Globus pallidus (tissue), 1 donor: ENCODE results near the gene C11orf21.

Source experiments
- DNase-seq: peaks from one replicate; pipeline ENCODE4 v3.0.0-alpha.2; 2015; ENCODE audit warnings: low spot score

The C11orf21 gene

GRCh38 chr11:2260491-2261364 lies 41.0 kb downstream of the C11orf21 start:
- no peak for DNase-seq

DNA sequence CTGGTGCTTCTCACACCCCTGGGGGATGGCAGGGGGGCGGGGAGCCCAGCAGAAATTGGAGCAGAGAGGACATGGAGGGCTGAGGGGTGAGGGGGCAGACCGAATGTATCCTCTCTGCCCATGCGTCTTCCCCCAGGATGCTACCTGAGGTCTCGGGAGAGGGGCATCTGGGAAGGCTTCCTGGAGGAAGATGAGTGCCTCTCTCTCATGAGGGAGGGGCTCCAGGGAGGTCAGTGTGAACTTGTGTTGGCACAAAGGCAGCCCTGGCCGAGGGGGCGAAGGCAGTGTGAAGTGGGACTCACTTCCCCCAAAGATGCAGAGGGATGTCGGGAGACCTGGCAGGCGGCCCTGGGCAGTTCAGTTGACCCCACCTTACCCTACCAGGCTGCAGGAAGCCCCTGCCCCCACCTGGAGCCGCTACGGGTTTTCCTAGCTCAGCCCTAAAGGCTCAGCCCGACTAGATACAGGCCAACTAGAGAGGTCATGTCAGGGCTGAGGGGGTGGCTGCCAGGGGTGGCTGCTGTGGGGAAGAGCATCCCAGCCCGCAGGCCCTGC lies 41.7 kb downstream of the C11orf21 start:
- no peak for DNase-seq

DNA sequence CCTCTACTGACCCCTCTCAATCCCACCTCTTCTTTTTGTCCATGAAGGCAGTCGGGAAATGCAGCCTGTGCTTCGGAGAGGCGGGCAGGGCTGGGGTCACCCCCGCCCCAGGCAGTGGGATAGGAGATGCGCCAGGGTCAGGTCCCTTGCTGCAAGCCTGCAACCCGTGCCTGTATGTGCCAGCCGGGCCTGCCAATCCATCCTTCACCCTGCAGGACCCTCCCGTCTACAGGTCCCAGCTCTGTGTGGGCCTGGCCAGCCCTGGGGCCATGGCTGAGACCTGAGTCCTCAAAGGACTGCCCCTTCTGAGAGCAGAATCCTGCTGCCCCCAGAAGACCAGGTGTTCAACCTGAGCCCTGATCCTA lies 42.3 kb downstream of the C11orf21 start:
- no peak for DNase-seq

GRCh38 chr11:2258501-2259465 lies 42.9 kb downstream of the C11orf21 start:
- DNase-seq, result no peak

GRCh38 chr11:2256951-2257700 lies 44.6 kb downstream of the C11orf21 start:
- DNase-seq, result no peak

- no peak for DNase-seq
Observed at GRCh38 chr11:2256293-2256913, 45.3 kb downstream of the C11orf21 start.

DNA sequence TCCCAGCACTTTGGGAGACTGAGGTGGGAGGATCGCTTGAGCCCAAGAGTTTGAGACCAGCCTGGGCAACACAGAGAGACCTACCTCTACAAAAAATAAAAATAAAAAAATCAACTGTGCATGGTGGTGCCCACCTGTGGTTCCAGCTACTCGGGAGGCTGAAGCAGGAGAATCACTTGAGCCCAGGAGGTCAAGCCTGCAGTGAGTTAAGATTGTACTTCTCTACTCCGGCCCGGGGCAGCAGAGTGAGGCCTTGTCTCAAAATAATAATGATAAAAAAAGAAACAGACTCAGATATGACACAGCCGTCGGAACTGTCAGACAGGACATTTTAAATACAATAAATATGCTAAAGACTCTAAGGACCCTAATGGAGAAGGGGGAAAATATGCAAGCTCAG lies 49.7 kb downstream of the C11orf21 start:
- DNase-seq, result no peak

GRCh38 chr11:2251138-2251537 lies 50.6 kb downstream of the C11orf21 start:
- DNase-seq, result no peak

DNA sequence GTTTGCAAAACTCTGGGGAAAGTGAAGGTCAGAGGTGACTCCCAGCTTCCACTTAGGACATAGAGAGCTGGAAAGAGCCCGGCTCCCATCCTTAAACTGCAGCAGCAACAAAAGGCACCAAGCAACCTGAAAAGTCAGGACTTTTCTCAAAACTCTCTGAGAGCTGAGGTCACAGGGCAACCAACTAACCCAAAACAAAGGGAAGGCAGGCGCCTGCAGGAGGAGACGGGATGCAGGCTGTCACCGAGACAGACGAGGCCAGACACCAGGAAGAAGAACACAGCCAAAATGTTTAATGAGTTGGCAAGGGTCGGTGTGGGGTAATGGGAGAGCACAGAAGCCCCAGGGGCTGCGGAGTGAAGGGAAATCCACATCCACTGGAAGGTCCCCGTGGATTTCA lies 51.2 kb downstream of the C11orf21 start:
- DNase-seq, result no peak

DNA sequence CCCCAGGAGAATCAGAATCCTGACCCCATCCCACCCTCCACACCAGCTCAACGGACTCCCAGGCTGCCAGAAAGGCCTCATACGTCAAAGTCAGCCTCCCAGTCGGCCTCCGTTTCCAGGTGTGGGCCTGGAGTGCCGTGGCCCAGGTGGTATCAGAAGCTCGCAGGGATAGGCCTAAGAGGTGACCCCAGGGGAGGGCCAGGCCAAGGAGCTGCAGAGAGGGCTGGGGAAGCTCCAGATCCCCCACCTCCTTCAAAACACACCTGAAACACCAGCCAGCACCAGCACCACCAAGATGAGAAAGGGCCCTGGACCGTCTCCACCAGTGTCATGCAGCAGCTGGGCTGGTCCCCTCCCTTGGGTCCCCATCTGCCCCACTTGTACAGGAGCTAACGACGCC lies 51.7 kb downstream of the C11orf21 start:
- DNase-seq, result no peak

DNA sequence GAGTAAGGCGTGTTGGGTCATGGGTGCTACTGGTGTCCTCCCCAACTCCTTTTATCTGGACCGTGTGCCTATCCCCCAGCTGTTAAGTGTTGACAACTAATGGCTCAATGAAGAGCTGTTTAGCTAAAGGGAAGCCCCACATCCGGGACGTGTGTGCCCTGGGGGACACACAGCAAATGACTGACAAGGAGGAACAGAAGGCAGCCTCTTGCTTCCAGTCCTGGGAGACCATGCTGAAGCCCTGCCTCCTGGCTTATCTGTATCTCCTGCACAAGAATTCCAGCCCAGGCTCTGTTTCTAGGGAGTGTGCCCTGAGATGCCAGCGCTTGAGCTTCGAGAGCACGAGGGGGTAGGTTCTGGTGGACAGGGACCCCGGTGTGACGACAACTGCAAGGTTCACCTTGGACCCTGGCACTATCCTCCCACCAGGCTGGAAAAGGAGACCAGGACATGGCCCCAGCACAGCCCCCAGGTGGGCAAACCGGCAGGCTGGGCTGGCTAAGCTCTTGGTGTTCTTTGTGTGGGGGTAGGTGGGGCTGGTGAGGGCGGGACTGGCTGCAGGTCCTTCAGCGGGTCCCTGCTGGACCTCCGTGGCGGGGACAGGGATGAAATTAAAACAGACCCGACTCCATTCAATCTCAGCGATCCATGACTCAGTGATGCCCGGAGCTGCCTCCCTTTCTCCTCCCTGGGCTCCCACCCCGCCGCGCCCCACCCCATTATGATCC lies 52.4 kb downstream of the C11orf21 start:
- no peak for DNase-seq

GRCh38 chr11:2248762-2249161 lies 53.0 kb downstream of the C11orf21 start:
- no peak for DNase-seq

DNA sequence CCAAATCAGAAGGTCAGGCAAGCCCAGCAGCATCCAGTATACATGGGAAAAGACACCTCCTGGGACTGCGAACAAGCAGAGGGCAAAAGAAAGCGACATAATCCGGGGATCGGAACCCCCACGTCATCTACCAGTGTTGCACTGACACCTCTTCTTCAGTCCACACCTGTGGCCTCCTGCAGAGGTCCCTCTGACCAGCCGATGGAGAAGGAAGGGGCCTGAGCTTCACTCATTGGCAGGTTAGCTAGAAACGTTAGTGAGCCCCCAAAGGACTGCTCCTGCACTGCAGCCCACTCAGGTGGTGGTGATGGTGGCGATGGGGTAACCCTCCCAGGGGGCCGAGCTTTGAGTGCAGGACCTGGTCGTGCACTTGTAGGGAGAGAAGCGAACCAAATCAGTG lies 53.5 kb downstream of the C11orf21 start:
- DNase-seq, result no peak

- DNase-seq, result no peak
Observed at GRCh38 chr11:2247496-2247895, 54.2 kb downstream of the C11orf21 start.
